GM12873 (cell line): ENCODE data around the gene EFCAB7.

Experiments
- CTCF ChIP-seq: IDR thresholded peaks from 2 replicates; pipeline ENCODE4 v1.5.1; 2012; ENCODE audit warnings: low read depth, mild to moderate bottlenecking, moderate library complexity, low read length, control low read depth; ENCODE audit not compliant: insufficient read depth; ENCODE audit errors: missing control alignments

EFCAB7 gene

GRCh38 chr1:63522891-63523728, at the start of gene EFCAB7, which contains the start of gene ITGB3BP:
EFCAB7 (plus strand) TSS chr1:63523525; CDS start chr1:63525573, 2,048 bp downstream.
ITGB3BP (minus strand) TSS chr1:63523225; CDS start chr1:63523133, 92 bp downstream.
- no peak for TF ChIP-seq CTCF

- no peak for TF ChIP-seq CTCF
These were observed 47.6 kb upstream of the EFCAB7 start for GRCh38 chr1:63475761-63476160.

GRCh38 chr1:63480057-63480456, 43.3 kb upstream of the EFCAB7 start:
- no peak for TF ChIP-seq CTCF

- no peak for TF ChIP-seq CTCF
These were observed 36.7 kb upstream of the EFCAB7 start for GRCh38 chr1:63486629-63487028.

- TF ChIP-seq CTCF: no peak
These were observed 35.8 kb upstream of the EFCAB7 start for GRCh38 chr1:63487336-63488065.

- no peak for TF ChIP-seq CTCF
These were observed 25.7 kb upstream of the EFCAB7 start for GRCh38 chr1:63497577-63497976.

GRCh38 chr1:63498106-63498505, 25.2 kb upstream of the EFCAB7 start:
- no peak for TF ChIP-seq CTCF
